GM21529 (cell line): ENCODE results near the gene CXCR5.

Source experiments
- ATAC-seq: cut with Tn5 transposase; IDR thresholded peaks from one replicate; pipeline ENCODE4 v1.9.1; 2021; ENCODE audit not compliant: unreplicated experiment

Gene CXCR5

GRCh38 chr11:118876286-118876685 is 7.4 kb upstream of the CXCR5 start:
- no peak for ATAC-seq

- no peak for ATAC-seq
Observed at GRCh38 chr11:118877487-118878162, 6.1 kb upstream of the CXCR5 start.

GRCh38 chr11:118878163-118878563 is 5.5 kb upstream of the CXCR5 start:
- ATAC-seq, result no peak

- no peak for ATAC-seq
Observed at GRCh38 chr11:118881228-118881627, 2.5 kb upstream of the CXCR5 start.

GRCh38 chr11:118882491-118882890 is 1.2 kb upstream of the CXCR5 start:
- ATAC-seq, result no peak

- ATAC-seq, result no peak
Observed at GRCh38 chr11:118883004-118883367, 706 bp upstream of the CXCR5 start.

- ATAC-seq, result no peak
Observed at GRCh38 chr11:118884875-118885274, 1.2 kb downstream of the CXCR5 start.

- no peak for ATAC-seq
Observed at GRCh38 chr11:118885319-118885718, 1.6 kb downstream of the CXCR5 start.

GRCh38 chr11:118885831-118886565 is 2.3 kb downstream of the CXCR5 start:
- ATAC-seq, result no peak

- peak; percentile 60 for ATAC-seq
Observed at GRCh38 chr11:118886681-118887111, 3.0 kb downstream of the CXCR5 start.

- ATAC-seq, result no peak
Observed at GRCh38 chr11:118887206-118887605, 3.5 kb downstream of the CXCR5 start.

- ATAC-seq, result no peak
Observed at GRCh38 chr11:118888398-118888797, 4.7 kb downstream of the CXCR5 start.

GRCh38 chr11:118889797-118890196 is 6.1 kb downstream of the CXCR5 start:
- ATAC-seq, result no peak

- no peak for ATAC-seq
Observed at GRCh38 chr11:118892514-118892913, 8.8 kb downstream of the CXCR5 start.

- no peak for ATAC-seq
Observed at GRCh38 chr11:118892964-118893363, 9.3 kb downstream of the CXCR5 start.

- no peak for ATAC-seq
Observed at GRCh38 chr11:118893662-118894061, 10.0 kb downstream of the CXCR5 start.

- ATAC-seq, result no peak
Observed at GRCh38 chr11:118894192-118894591, 10.5 kb downstream of the CXCR5 start.

- ATAC-seq, result peak; percentile 67
Observed at GRCh38 chr11:118895093-118896039, 11.7 kb downstream of the CXCR5 start.

GRCh38 chr11:118896472-118896913 is 12.8 kb downstream of the CXCR5 start:
- no peak for ATAC-seq

- ATAC-seq, result no peak
Observed at GRCh38 chr11:118896921-118897591, 13.4 kb downstream of the CXCR5 start.
